OCI-M2 (cell line): ENCODE measurements around the gene HERC4.
"Not testable (repeated sequence)": the region's sequence is repeated elsewhere in the genome, so short reads cannot be mapped to it uniquely, and the experiment has no call there.

Experiments used
- DNase-seq: peaks from one replicate; lab custom pipeline; 2025; ENCODE audit not compliant: unreplicated experiment; lab: John Stamatoyannopoulos, UW

Gene HERC4

DNA sequence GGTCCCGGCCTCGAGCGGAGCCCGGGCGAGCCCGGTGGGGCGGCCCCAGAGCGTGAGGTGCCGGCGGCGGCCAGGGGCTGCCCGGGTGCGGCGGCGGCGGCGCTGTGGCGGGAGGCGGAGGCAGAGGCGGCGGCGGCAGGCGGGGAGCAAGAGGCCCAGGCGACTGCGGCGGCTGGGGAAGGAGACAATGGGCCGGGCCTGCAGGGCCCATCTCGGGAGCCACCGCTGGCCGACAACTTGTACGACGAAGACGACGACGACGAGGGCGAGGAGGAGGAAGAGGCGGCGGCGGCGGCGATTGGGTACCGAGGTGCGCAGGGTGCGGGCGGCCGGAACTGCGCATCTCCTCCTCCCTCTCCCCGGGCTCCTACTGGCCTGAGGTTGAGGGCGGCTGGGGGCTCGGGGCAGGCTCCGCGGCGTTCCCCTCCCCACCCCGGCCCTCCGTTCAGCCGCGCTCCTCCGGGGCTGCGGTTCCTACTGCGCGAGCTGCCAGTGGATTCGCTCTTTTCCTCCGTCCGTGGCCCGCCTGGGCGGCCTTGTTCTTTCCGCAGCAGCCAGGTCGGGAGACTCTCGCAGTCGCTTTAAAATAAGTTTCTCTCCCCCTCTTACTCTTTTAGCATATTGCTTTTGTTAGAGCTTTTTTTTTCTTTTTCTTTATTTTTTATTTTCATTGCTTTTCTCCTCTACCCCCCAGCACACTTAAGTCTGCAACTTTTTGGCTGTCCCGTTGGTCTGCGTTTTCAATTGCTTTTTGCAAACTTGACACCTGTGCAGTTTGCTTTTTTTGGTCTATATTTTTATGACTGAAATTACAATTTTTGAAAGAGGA, 190.0 kb downstream of the HERC4 start:
- DNase-seq = peak; percentile 42

DNA sequence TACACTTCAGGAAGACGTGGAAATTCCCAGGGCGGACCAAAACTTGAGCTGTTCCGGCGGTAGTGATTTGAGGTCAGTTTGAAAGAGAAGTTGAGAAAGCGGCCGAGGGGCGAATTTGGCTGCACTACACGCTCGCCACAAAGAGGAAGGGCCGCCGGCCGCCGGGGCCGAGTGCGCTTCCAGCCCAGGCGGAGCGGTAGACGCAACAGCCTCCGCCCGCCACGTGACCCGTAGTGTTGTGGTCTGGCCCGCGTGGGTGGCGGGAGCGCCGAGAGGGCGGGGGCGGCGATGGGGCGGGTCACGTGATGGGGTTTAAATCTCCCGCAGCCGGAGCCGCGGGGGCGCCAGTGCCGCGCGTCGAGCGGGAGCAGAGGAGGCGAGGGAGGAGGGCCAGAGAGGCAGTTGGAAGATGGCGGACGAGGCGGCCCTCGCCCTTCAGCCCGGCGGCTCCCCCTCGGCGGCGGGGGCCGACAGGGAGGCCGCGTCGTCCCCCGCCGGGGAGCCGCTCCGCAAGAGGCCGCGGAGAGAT, 190.7 kb downstream of the HERC4 start, which contains the start of gene SIRT1:
TSS of gene SIRT1 (plus strand) at position 344 of the 529 bp plus-strand sequence. CDS start at position 410, 66 bp downstream.
- DNase-seq = peak; percentile 76

DNA sequence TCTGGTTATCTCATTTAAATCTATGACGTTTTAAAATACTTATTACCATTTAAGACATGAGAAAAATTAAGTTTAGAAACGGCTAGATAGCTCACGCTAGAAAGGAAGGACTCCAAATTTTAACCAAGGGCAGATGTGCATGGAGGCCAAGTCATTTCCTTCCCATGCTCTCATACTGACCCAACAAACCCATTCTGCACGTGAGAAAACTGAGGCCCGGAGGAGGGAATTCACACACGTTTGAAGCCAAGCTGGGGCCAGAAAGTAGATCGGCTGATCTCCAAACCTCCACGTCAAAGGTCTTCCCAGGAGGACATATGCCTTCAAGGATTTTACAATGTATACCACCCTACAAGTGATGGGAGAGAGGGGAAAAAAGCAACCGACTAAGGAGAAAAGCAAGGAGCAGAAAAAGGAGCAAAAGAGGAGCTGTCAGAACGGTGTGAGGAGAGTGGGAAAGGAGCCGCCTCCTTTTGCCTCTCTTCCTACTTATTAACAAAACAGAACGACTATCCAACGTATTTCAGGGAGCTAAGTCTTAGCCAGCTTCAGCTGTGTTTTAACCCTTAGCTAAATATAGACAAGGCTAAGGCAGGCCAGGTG, 191.3 kb downstream of the HERC4 start:
- no peak for DNase-seq

DNA sequence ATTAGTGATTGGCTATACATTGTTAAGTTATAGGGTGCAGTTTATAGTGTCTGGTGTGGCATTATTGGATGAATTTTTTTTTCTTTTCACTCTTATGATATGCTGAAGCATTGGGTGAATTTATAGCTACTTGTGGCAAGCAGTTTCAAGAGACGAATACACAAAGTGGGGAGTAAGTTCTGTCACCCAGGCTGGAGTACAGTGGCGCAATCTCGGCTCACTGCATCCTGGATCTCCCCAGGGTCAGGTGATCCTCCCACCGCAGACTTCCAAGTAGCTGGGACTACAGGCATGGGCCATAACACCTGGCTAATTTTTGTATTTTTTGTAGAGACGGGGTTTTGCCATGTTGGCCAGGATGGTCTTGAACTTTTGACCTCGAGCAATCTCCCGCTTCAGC, 196.9 kb downstream of the HERC4 start:
- no peak for DNase-seq

DNA sequence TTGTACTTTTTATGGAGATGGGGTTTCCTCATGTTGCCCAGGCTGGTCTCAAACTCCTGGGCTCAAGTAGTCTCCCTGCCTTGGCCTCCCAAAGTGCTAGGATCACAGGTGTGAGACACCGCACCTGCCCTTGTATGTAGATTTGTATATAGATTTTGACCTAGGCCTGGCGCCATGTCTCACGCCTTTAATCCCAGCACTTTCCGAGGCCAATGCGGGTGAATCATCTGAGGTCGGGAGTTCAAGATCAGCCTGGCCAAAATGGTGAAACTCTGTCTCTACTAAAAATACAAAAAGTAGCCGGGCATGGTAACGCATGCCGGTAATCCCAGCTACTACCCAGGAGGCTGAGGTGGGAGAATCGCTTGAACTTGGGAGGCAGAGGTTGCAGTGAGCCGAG, 197.7 kb downstream of the HERC4 start:
- DNase-seq = not testable (repeated sequence)

DNA sequence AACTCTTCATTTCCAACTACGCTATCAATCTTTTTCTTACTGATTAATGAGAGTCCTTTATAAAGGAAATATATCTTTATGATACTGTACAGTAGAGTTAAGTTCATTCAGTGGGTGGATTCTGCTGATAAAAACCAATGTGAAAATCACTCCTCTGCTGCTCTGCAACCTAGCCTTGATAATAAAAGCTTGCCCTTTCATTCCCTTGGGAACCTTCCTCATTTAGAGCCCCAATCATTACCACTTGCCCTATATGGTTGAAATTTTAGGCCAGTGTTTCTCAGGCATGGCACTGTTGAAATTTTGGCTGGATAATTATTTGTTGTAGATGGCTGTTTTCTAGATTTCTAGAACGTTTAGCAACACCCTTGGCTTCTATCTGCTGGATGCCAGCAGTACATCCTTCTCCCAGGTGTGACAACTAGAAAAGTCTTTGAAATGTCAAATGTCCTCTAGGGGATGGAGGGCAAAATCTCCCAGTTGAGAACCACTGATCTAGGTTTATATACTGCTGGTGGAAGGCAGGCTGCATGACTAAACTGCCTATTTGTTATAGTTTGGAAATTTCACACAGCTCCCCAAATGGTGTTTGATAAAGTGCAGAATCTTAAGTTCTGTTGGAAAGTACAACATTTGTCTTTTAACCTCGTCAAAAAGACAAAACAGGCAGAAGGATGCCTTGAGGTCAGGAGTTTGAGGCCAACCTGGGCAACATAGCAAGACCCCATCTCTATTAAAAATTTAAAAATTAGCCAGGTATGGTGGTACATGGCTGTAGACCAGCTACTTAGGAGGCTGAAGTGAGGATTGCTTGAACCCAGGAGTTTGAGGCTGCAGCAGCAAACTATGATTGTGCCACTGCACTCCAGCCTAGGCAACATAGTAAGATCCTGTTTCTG, 199.5 kb downstream of the HERC4 start:
- DNase-seq = no peak
